H1 (cell line): ENCODE results near the gene AATK. TPM values are rescaled to one million over a fixed set of nuclear protein-coding genes. Genes with fewer than 3 reads are reported as not detected.

Experiments
- BRCA1 ChIP-seq: IDR thresholded peaks from 2 replicates; pipeline ENCODE4 v1.6.1; 2012; ENCODE audit warnings: low read depth, low read length, improper control_type of control experiment
- CBX8 ChIP-seq: fragments of 300-800, 300-1000 bp; sonication (generic); IDR thresholded peaks from 2 replicates; pipeline ENCODE4 v1.7.1; 2016; ENCODE audit warnings: low read depth, low read length, borderline replicate concordance
- RFX5 ChIP-seq: IDR thresholded peaks from 2 replicates; pipeline ENCODE4 v1.6.1; 2011; ENCODE audit warnings: low read depth, low read length, improper control_type of control experiment, borderline replicate concordance
- polyA plus RNA-seq, 7 experiments: library from polyadenylated mRNA; depleted of rRNA in 3 of 7; stranded (reverse) in 5 of 7; unstranded in 2 of 7; fragments of >200 nt in 5 of 7; fragments of 200-250 nt in 2 of 7; gene quantifications; 1 replicate in 5 of 7; 2 replicates in 1 of 7; 4 replicates in 1 of 7; pipeline versions ENCODE4 v1.2.1 to v1.2.3, GENCODE V29; 2011 to 2013; ENCODE audit warnings: missing spikeins in 2 of 7, mixed read lengths in 2 of 7
- total RNA-seq: library from RNA; stranded (reverse); fragmentation: NEBNext Ultra II Directional; extraction: Animal tissue kit (Norgen Biotek cat#: 25700); gene quantifications from 2 replicates; pipeline ENCODE4 v1.2.1, GENCODE V29; 2021
- TF ChIP-seq, protein P1 (sequence below): IDR thresholded peaks from 2 replicates; pipeline ENCODE4 v1.6.1; 2012; ENCODE audit warnings: inconsistent platforms

AATK gene
- total and polyA plus RNA-seq, 2 of the 8 experiments (the other 6 are each of a cell fraction or from before 2014, with no cell fraction given): 1.7 to 3.5 TPM

- TF ChIP-seq, protein P1, sequence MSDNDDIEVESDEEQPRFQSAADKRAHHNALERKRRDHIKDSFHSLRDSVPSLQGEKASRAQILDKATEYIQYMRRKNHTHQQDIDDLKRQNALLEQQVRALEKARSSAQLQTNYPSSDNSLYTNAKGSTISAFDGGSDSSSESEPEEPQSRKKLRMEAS: no peak
- TF ChIP-seq CBX8 (no peak), BRCA1 (no peak), RFX5 (no peak)
These were observed 34.9 kb upstream of the AATK start (continued) for GRCh38 chr17:81200695-81201580.
